Kidney epithelial cell (primary cell): ENCODE results near the gene OPN1SW. TPM values are rescaled to one million over a fixed set of nuclear protein-coding genes. Genes with fewer than 3 reads are reported as not detected.

Experiments used
- DNase-seq: peaks from one replicate; pipeline ENCODE4 v3.0.0-alpha.2; 2010; ENCODE audit warnings: low read depth
- H3K27me3 ChIP-seq: 2 replicates; pipeline ENCODE4 v1.6.0; 2011; ENCODE audit warnings: low read length; ENCODE audit not compliant: control insufficient read depth, insufficient read depth
- H3K36me3 ChIP-seq: 2 replicates; pipeline ENCODE4 v1.5.1; 2011; ENCODE audit warnings: low read length; ENCODE audit not compliant: control insufficient read depth, insufficient read depth
- H3K4me3 ChIP-seq: 2 replicates; pipeline ENCODE4 v1.5.1; 2011; ENCODE audit warnings: low read depth, mild to moderate bottlenecking, control low read depth, low read length
- total RNA-seq: library from RNA; depleted of rRNA; stranded (reverse); fragments of >200 nt; gene quantifications from 2 replicates; pipeline ENCODE4 v1.2.3, GENCODE V29; 2015
- TF ChIP-seq, protein P1 (sequence below): IDR thresholded peaks from 2 replicates; pipeline ENCODE4 v1.5.1; 2011; ENCODE audit warnings: mild to moderate bottlenecking, moderate library complexity, low read length, control low read depth, inconsistent platforms; ENCODE audit not compliant: insufficient read depth, poor library complexity, severe bottlenecking

Gene OPN1SW
- total RNA-seq, 1 donor from 2014 or later: not detected

DNA sequence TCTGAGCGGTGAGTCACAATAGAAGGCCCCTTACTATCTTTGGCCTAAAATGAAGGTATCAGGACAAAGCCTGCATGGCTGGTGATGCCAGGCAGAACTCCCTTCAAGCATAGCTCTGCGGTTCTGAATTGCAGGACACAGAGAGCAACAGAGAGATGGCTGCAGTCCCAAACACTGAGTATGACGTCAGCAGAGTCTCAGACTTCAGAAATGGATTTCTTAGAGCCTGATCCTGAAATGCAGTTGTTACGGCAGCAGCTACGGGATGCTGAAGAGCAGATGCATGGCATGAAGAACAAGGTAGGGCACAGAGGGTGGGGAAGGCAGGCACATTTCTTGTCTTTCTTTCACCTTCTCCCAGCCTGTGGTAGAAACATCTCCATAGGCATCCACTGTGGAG lies 29.6 kb upstream of the OPN1SW start:
- no peak for DNase-seq
- TF ChIP-seq, protein P1, sequence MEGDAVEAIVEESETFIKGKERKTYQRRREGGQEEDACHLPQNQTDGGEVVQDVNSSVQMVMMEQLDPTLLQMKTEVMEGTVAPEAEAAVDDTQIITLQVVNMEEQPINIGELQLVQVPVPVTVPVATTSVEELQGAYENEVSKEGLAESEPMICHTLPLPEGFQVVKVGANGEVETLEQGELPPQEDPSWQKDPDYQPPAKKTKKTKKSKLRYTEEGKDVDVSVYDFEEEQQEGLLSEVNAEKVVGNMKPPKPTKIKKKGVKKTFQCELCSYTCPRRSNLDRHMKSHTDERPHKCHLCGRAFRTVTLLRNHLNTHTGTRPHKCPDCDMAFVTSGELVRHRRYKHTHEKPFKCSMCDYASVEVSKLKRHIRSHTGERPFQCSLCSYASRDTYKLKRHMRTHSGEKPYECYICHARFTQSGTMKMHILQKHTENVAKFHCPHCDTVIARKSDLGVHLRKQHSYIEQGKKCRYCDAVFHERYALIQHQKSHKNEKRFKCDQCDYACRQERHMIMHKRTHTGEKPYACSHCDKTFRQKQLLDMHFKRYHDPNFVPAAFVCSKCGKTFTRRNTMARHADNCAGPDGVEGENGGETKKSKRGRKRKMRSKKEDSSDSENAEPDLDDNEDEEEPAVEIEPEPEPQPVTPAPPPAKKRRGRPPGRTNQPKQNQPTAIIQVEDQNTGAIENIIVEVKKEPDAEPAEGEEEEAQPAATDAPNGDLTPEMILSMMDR: no peak
- no peaks in the 10 kb centered on the region for H3K36me3 ChIP-seq
- H3K4me3 ChIP-seq: no peak overlapping the region
- H3K27me3 ChIP-seq: no peaks in the 10 kb centered on the region

GRCh38 chr7:128804484-128804883 lies 28.9 kb upstream of the OPN1SW start:
- Histone ChIP-seq H3K4me3 (no peak overlapping the region), H3K27me3 (no peaks in the 10 kb centered on the region), H3K36me3 (no peaks in the 10 kb centered on the region)
- DNase-seq: no peak
- TF ChIP-seq, protein P1: no peak

- no peaks in the 10 kb centered on the region for H3K27me3 ChIP-seq
- no peak overlapping the region for H3K4me3 ChIP-seq
- no peak for DNase-seq
- TF ChIP-seq, protein P1: no peak
- no peaks in the 10 kb centered on the region for H3K36me3 ChIP-seq
Observed at GRCh38 chr7:128801667-128802418, 26.2 kb upstream of the OPN1SW start.

GRCh38 chr7:128801003-128801402 lies 25.4 kb upstream of the OPN1SW start:
- no peak for DNase-seq
- H3K36me3 ChIP-seq: no peaks in the 10 kb centered on the region
- H3K27me3 ChIP-seq: no peaks in the 10 kb centered on the region
- no peak overlapping the region for H3K4me3 ChIP-seq
- TF ChIP-seq, protein P1: no peak

- Histone ChIP-seq H3K4me3 (no peak overlapping the region), H3K36me3 (no peaks in the 10 kb centered on the region), H3K27me3 (no peaks in the 10 kb centered on the region)
- TF ChIP-seq, protein P1: no peak
- DNase-seq: no peak
Observed at GRCh38 chr7:128800567-128800966, 25.0 kb upstream of the OPN1SW start.

DNA sequence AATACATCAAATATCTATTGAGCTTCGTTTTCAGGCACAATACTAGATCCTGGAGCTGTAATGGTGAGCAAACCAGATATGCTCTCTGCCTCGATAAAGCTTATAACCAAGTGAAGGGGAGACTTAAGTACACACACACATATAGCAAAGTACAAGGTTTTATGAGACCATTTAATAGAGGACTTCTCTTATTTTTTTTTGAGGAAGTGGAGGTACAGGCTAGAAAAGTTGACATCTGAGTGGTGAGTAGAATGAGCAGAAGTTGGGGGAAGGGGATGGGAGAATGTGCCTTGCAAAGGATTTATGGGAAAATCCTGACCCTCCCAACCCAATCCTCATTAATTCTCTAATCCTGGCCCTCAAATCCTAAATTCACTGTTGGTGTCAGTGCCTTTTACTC lies 23.9 kb upstream of the OPN1SW start:
- Histone ChIP-seq H3K36me3 (no peaks in the 10 kb centered on the region), H3K4me3 (no peak overlapping the region), H3K27me3 (no peaks in the 10 kb centered on the region)
- DNase-seq: no peak
- TF ChIP-seq, protein P1: no peak
